Hematopoietic multipotent progenitor cell (in vitro differentiated cells): ENCODE results near the gene AKT2. TPM values are rescaled to one million over a fixed set of nuclear protein-coding genes. Genes with fewer than 3 reads are reported as not detected.

ENCODE experiments used
- DNase-seq, 3 donors: peaks; one replicate each; pipeline ENCODE4 v3.0.0-alpha.2; 2011 to 2015; ENCODE audit warnings: low read depth in 2 of 3, low spot score in 2 of 3
- total RNA-seq: library from RNA; depleted of rRNA; stranded (reverse); fragments of >200 nt; gene quantifications from one replicate; pipeline ENCODE4 v1.2.3, GENCODE V29; 2012

The AKT2 gene
- total RNA-seq, 1 donor = 112 TPM

DNA sequence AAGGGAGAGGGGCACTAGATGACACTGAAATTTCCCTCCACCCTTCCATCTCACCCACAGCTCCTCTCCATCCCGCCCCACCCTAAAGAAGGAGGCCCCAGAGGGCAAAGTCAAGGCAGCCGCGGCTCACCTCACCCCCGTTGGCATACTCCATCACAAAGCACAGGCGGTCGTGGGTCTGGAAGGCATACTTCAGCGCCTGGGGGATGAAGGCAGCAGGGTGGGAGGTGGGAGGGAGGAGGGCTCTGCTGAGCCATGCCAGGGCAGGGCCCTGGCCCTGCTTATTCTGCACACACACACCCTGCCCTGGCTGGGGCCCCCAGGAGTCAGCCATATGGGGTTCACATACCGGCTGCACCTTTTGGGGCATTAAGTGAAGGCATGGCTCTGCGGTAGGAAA is 46.4 kb downstream of the AKT2 start:
- no peak for DNase-seq

- DNase-seq = no peak
Observed at GRCh38 chr19:40237791-40238190, 47.4 kb downstream of the AKT2 start.

DNA sequence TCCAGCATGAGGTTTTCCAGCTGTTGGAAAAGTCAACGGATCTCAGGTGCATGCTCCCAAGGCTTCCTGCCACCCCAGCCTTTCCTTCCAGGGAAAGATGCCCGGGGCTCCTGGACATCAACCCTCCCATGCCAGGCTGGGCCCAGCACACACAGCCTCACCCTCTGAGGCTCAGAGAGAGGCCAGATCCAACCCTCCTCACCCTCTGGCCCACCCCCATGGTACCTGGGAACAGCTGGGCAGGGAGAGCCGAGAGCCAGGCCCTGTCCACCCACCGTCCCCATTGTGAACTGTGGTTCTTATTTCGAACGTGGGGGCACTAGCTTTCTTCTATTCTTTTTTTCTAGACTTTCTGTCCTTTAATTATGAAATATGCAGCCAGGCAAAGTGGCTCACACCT is 48.8 kb downstream of the AKT2 start:
- no peak for DNase-seq

DNA sequence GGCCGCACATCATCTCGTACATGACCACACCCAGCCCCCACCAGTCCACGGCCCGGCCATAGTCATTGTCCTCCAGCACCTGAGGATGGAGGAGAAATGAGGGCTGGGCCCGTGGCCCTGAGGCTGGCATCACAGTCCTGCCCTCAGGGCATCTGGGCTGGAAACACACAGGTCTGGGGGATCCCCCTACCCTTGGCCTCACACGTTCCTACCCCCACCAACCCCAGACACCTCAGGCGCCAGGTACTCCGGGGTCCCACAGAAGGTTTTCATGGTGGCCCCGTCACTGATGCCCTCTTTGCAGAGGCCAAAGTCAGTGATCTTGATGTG is 49.2 kb downstream of the AKT2 start:
- no peak for DNase-seq

- DNase-seq = no peak
Observed at GRCh38 chr19:40235238-40236025, 49.7 kb downstream of the AKT2 start.

- no peak for DNase-seq
Observed at GRCh38 chr19:40234429-40235237, 50.5 kb downstream of the AKT2 start.

GRCh38 chr19:40233811-40234389 is 51.2 kb downstream of the AKT2 start:
- no peak for DNase-seq

DNA sequence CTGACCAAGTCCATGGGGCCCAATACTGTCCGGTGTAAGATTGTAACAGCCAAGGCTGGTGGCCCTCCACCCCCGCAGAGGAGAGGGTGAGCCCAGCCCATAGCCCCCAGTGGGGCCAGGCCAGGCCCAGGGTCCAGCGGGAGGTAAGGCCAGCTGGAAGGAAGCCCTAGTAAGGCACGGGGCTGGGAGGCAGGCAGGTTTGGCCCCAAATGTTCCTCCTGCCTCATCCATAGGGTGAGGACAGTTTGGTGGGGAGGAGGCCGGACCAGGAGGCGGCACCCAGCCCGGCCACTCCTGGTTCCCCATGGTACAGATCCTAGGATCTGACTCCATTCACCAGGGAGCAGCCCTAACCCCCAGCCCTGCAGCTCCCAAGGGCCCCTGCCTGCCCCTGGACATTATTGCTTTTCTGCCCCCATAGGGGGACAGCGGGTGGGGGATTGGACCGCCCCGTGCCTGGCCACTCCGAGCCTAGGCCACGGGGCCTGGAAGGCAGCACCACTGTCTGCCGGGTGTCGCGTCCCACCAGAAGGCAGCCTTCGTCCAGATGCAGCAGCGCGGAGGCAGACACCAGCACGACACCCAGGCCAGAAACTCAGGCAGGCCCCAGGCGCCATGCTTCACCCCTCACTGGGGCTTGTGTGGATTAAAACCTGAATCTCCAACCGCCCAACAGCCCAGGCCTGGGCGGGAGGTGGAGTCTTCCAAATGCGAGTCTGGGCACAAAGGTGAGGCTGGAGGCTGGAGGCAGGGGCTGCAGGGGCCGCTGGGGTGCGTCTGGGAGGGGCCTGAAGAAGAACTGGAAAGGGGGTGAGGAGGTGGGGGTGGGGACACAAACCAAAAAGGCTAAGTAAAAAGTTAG is 52.0 kb downstream of the AKT2 start:
- no peak for DNase-seq

GRCh38 chr19:40232479-40232878 is 52.7 kb downstream of the AKT2 start:
- no peak for DNase-seq

- DNase-seq = no peak
Observed at GRCh38 chr19:40231544-40232424, 53.4 kb downstream of the AKT2 start.

DNA sequence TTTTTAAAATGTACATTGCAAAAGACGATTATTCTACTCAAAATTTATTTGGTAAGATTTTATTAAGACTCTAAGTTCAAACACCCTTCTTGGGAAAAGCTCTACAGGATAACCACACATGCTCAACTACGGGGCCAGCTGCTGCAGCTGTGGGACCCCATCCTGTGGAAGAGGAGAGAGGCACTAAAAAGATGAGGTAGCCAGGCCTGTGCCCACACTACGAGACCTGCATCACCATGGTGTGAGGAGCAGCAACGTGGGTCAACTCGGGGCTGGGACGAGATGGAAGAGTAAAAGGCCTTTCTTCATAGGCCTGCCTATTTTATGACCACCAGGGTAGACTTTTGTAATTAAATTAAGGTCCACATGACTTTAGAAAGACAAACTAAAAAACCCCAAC is 54.1 kb downstream of the AKT2 start:
- no peak for DNase-seq

GRCh38 chr19:40229926-40230417 is 55.2 kb downstream of the AKT2 start:
- DNase-seq = no peak

DNA sequence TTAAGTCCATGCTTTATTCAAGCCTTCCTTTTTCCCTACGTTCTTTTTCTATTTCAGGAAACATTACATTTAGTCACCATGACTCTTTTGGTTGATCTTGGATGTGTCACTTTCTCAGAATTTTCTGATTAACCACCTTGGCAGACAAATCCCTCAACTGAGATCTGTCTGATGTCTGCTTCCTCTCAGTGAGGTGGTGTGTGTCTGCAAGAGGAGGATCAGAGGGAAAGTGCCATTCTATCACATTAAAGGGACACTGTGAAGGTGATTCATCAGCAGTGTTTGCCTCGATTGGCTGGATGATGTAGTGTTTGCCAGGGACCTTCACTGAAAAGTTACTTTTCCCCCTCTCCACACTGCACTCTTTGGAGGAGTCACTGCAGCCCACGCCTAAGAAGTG is 55.7 kb downstream of the AKT2 start:
- DNase-seq = no peak

- no peak for DNase-seq
Observed at GRCh38 chr19:40228863-40229262, 56.3 kb downstream of the AKT2 start.

DNA sequence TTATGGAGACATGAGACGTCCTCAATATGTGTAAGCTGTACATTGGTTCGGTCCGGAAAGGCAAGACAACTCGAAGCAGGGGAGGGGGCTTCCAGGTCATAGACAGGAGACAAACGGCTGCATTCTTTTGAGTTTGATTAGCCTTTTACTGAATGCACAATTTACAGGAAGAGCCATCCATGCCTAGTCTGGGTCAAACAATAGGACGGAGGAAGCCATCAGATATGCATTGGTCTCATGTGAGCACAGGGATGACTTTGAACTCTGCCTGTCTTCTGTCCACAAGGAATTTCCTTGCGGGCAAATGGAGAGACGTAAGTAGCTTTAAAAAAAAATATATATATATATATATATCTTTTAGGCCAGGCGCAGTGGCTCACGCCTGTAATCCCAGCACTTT is 56.8 kb downstream of the AKT2 start:
- DNase-seq = no peak

GRCh38 chr19:40225440-40226305 is 59.5 kb downstream of the AKT2 start:
- DNase-seq = no peak

DNA sequence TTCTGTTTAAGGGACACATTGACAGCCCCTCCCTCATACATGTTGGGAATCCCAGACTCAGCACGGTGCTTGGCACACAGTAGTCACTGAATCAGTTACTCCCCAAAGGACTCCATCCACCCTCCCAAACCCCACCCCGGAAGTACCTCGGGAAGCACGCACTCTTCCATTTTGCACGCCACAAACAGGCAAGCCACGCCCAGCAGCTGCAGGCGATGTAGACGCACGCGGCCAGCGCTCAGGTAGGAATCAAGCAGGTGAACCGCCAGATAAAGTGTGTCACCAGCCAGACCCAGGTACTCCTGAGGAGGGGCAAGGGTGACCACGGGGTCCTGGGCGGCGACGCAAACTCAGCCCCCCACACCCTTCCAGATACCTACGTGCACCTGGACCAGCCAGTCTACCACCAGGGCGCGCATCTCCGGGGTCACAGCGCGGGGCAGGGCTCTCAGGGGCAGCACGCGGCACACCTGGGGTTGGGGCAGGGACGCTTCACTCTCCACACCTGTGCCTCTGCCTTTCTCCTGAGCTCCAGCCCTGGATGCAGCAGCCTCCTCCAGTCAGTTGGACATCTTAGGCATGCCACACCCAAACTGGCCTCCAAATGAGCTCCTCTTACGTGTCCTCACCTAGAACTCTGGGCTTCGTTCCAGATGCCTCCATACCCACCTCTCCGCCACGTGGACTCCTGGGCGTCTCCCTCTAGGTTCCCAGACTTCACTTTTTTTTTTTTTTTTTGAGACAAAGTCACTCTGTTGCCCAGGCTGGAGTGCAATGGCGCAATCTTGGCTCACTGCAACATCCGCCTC is 60.6 kb downstream of the AKT2 start:
- DNase-seq = no peak
